ENCODE results near the gene ARID1B. TPM values are rescaled to one million over a fixed set of nuclear protein-coding genes. Genes with fewer than 3 reads are reported as not detected.

ARID1B gene
- total RNA-seq, 1 donor from 2014 or later: 248 TPM

DNA sequence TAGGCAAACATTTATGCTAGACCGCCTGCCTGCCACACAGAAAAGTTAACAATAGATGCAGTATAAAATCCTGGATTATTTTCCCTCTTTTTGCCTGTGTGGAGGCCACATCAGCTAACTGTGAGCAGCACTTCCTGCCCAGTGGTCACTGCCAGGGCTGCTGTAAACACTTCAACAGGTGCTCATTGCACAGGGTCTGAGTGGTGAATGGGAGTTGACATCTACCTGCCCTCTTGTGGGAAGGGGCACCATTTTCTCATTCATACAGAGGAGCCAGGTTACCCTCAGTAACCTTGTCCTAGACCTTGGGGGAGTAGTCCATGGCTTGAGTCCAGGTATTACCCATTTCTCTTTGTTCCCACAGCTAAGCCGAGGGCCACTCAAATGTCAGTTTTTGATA, 310.8 kb downstream of the ARID1B start:
- Mint-ChIP-seq H3K9me3 (no peaks in the 10 kb centered on the region), H3K27ac (no peak overlapping the region), H3K4me1 (peaks cover 29% of the 10 kb centered on the region), H3K27me3 (no peaks in the 10 kb centered on the region), H3K36me3 (ENCODE audit: low read depth) (peaks cover 74% of the 10 kb centered on the region), H3K4me3 (no peak overlapping the region)
- ATAC-seq (ENCODE audit: low read depth): no peak
- intact Hi-C loops (cut with micrococcal nuclease): no loop called here
- POLR2A ChIA-PET: no interaction called here
- TF ChIP-seq, protein P1, sequence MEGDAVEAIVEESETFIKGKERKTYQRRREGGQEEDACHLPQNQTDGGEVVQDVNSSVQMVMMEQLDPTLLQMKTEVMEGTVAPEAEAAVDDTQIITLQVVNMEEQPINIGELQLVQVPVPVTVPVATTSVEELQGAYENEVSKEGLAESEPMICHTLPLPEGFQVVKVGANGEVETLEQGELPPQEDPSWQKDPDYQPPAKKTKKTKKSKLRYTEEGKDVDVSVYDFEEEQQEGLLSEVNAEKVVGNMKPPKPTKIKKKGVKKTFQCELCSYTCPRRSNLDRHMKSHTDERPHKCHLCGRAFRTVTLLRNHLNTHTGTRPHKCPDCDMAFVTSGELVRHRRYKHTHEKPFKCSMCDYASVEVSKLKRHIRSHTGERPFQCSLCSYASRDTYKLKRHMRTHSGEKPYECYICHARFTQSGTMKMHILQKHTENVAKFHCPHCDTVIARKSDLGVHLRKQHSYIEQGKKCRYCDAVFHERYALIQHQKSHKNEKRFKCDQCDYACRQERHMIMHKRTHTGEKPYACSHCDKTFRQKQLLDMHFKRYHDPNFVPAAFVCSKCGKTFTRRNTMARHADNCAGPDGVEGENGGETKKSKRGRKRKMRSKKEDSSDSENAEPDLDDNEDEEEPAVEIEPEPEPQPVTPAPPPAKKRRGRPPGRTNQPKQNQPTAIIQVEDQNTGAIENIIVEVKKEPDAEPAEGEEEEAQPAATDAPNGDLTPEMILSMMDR (IDR thresholded peaks at IDR 0.05): no peak
- CTCF ChIA-PET: no interaction called here
- no peak for DNase-seq

DNA sequence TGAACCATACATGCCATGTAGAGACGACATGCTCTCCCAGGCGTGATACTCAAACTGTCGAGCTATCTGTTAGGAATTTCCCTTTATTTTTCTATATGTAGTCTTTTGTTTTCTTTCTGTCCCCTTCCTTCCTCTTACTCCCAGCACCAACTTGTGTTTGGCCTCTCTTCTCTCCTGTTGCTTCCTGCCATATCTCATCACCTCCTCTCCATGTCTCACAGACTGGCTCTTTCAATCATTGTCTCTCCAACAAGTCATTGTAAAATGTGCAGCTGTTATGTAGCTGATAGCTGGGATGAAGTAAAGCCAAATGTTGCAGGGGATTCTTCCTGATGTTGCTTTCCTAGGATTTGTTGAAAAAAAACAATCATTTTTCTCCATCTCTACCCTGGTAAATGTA, 311.7 kb downstream of the ARID1B start:
- POLR2A ChIA-PET: no interaction called here
- H3K9me3 Mint-ChIP-seq: no peaks in the 10 kb centered on the region
- intact Hi-C loops (cut with micrococcal nuclease): no loop called here
- TF ChIP-seq, protein P1 (IDR thresholded peaks at IDR 0.05): no peak
- ATAC-seq (ENCODE audit: low read depth) (no peak), DNase-seq (no peak)
- H3K27me3 Mint-ChIP-seq: no peaks in the 10 kb centered on the region
- H3K36me3 Mint-ChIP-seq (ENCODE audit: low read depth): peaks cover 78% of the 10 kb centered on the region
- peaks cover 32% of the 10 kb centered on the region for H3K4me1 Mint-ChIP-seq
- CTCF ChIA-PET: no interaction called here
- H3K4me3 Mint-ChIP-seq: no peak overlapping the region
- H3K27ac Mint-ChIP-seq: peak overlapping the region; percentile 33

DNA sequence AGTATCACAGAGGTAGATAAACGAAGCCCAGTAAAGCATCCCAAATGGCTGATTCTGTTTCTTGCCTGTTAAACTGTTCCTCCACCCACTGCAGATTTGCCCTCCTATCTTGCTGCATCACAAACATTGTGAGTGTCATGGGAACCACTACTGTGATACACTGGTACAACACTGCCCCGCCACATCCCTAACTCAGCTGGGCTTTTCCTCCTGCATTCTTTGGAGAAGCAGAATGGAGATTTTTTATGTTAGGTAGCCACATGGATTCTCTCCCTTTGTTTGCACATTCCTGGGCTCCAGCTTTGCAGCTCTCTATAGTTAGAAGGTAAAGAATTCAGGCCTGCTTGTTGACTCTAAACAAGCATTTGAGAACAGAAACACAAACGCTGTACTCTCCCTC, 312.1 kb downstream of the ARID1B start:
- ChIA-PET CTCF (no interaction called here), POLR2A (no interaction called here)
- Mint-ChIP-seq H3K36me3 (ENCODE audit: low read depth) (peaks cover 79% of the 10 kb centered on the region), H3K9me3 (no peaks in the 10 kb centered on the region), H3K4me1 (peaks cover 36% of the 10 kb centered on the region), H3K27me3 (no peaks in the 10 kb centered on the region), H3K4me3 (no peak overlapping the region), H3K27ac (no peak overlapping the region)
- TF ChIP-seq, protein P1 (IDR thresholded peaks at IDR 0.05): no peak
- intact Hi-C loops (cut with micrococcal nuclease): no loop called here
- ATAC-seq (ENCODE audit: low read depth) (no peak), DNase-seq (no peak)

DNA sequence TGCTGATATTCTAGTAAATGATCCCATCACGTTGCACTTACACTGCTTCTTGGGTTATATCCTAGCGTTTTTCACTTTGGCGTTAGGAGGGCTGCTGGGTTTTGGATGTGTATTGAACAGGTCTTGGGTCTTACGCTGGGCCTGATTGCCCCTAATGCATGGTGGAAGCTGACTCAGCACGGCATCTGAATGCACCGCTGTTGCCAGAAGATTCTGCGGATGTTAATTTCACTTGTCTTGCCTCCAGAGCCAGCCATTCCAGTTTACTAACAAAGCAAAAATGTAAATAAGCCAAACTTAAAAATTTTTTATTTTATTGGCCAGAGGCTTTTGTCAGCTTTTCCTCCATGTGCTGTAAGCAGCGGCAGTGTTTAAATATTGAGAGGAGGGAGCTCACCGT, 312.7 kb downstream of the ARID1B start:
- Mint-ChIP-seq H3K36me3 (ENCODE audit: low read depth) (peaks cover 76% of the 10 kb centered on the region), H3K4me1 (peaks cover 39% of the 10 kb centered on the region)

GRCh38 chr6:157090736-157091135, 313.6 kb downstream of the ARID1B start:
- H3K27ac Mint-ChIP-seq: no peak overlapping the region

More for the DNA sequence above, 312.7 kb downstream of the ARID1B start:
- ATAC-seq (ENCODE audit: low read depth) (no peak), DNase-seq (no peak)
- Mint-ChIP-seq H3K4me3 (no peak overlapping the region), H3K9me3 (no peaks in the 10 kb centered on the region), H3K27ac (no peak overlapping the region), H3K27me3 (no peaks in the 10 kb centered on the region)
- ChIA-PET POLR2A (no interaction called here), CTCF (no interaction called here)
- intact Hi-C loops (cut with micrococcal nuclease): no loop called here
- TF ChIP-seq, protein P1 (IDR thresholded peaks at IDR 0.05): no peak

More at GRCh38 chr6:157090736-157091135, 313.6 kb downstream of the ARID1B start:
- CTCF ChIA-PET: no interaction called here
- Mint-ChIP-seq H3K9me3 (no peaks in the 10 kb centered on the region), H3K4me3 (no peak overlapping the region), H3K36me3 (ENCODE audit: low read depth) (peaks cover 71% of the 10 kb centered on the region), H3K4me1 (peaks cover 46% of the 10 kb centered on the region), H3K27me3 (no peaks in the 10 kb centered on the region)
- no peak for ATAC-seq (ENCODE audit: low read depth)
- DNase-seq: no peak
- TF ChIP-seq, protein P1 (IDR thresholded peaks at IDR 0.05): no peak
- intact Hi-C loops (cut with micrococcal nuclease): no loop called here
- POLR2A ChIA-PET: no interaction called here
